ENCODE measurements around the gene DLK1. TPM values are rescaled to one million over a fixed set of nuclear protein-coding genes. Genes with fewer than 3 reads are reported as not detected.

The DLK1 gene
- total RNA-seq, 2 experiments from 2014 or later, result not detected

DNA sequence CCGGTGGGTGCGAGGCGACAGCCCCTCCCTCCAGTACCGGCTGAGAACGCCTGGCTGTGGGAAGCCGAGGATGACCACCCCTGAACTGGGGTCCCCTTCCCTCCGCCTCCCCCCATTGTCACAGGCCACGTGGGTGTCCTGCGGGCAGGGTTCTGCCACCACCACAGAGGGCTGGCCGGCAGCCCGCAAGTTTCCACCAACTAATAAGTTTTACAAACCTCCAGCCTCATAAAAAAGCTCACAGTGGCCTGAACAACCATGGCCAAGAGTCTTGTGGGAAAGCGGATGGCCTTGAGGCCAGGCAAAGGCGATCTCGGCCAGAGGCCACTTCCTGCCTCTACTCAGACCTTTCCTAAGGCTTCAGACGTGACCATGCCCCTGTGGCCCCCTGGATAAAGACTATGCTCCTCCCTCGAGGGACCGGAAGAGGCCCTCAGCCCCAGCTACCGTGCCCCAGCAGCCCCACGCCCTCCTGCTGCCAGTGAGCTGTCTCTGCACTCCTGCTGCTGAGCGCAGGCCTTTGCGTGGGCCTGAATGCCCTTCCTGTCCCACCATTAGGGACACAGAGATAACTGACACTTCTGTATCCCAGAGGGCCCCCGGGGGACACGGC lies 46.1 kb upstream of the DLK1 start:
- Histone ChIP-seq H3K9me2 (ENCODE audit: insufficient read depth, low read length) (no peaks in the 10 kb centered on the region), H3K27ac (ENCODE audit: low read depth, low read length, poor library complexity, severe bottlenecking) (no peak overlapping the region), H3K4me3 (ENCODE audit: low read depth, low read length, poor library complexity, severe bottlenecking) (no peak overlapping the region), H4K20me1 (ENCODE audit: insufficient read depth, low read length) (no peaks in the 10 kb centered on the region), H3K9me3 (ENCODE audit: low read length) (no peaks in the 10 kb centered on the region), H3K79me2 (ENCODE audit: insufficient read depth, low read depth, low read length) (no peaks in the 10 kb centered on the region), H3K4me2 (ENCODE audit: low read length) (no peak overlapping the region), H3K4me1 (ENCODE audit: insufficient read depth, low read length, poor library complexity, severe bottlenecking) (no peaks in the 10 kb centered on the region), H2AFZ (ENCODE audit: low read length) (no peak overlapping the region), H3K36me3 (ENCODE audit: insufficient read depth, low read length) (no peaks in the 10 kb centered on the region)
- ChIA-PET CTCF (ENCODE audit: unreplicated experiment) (no interaction called here), POLR2A (no interaction called here)
- intact Hi-C loops (cut with micrococcal nuclease; ENCODE audit: unreplicated experiment), result no loop called here
- DNase-seq (ENCODE audit: low spot score), result no peak
- TF ChIP-seq CTCF (conservative IDR thresholded peaks at IDR 0.05; ENCODE audit: low read length) (no peak), EZH2phosphoT487 (IDR thresholded peaks at IDR 0.05; ENCODE audit: borderline replicate concordance, low read depth, low read length) (no peak)
- no TSS peak for BruUV-seq (replicated peaks)

GRCh38 chr14:100681111-100681510 lies 45.6 kb upstream of the DLK1 start:
- Histone ChIP-seq H4K20me1 (ENCODE audit: insufficient read depth, low read length) (no peaks in the 10 kb centered on the region), H2AFZ (ENCODE audit: low read length) (no peak overlapping the region), H3K9me2 (ENCODE audit: insufficient read depth, low read length) (no peaks in the 10 kb centered on the region), H3K4me3 (ENCODE audit: low read depth, low read length, poor library complexity, severe bottlenecking) (no peak overlapping the region), H3K36me3 (ENCODE audit: insufficient read depth, low read length) (no peaks in the 10 kb centered on the region), H3K9me3 (ENCODE audit: low read length) (no peaks in the 10 kb centered on the region), H3K27ac (ENCODE audit: low read depth, low read length, poor library complexity, severe bottlenecking) (no peak overlapping the region), H3K79me2 (ENCODE audit: insufficient read depth, low read depth, low read length) (no peaks in the 10 kb centered on the region), H3K4me2 (ENCODE audit: low read length) (no peak overlapping the region), H3K4me1 (ENCODE audit: insufficient read depth, low read length, poor library complexity, severe bottlenecking) (no peaks in the 10 kb centered on the region)
- TF ChIP-seq EZH2phosphoT487 (IDR thresholded peaks at IDR 0.05; ENCODE audit: borderline replicate concordance, low read depth, low read length) (no peak), CTCF (conservative IDR thresholded peaks at IDR 0.05; ENCODE audit: low read length) (no peak)
- BruUV-seq (replicated peaks), result no TSS peak
- DNase-seq (ENCODE audit: low spot score), result no peak
- intact Hi-C loops (cut with micrococcal nuclease; ENCODE audit: unreplicated experiment), result no loop called here
- ChIA-PET POLR2A (interaction anchor here (0.7 to 1.4 kb wide), 2 partner anchors 20 to 169 kb away, joined by 3 to 5 read pairs; no protein-coding TSS in a partner anchor), CTCF (ENCODE audit: unreplicated experiment) (no interaction called here)

- Histone ChIP-seq H4K20me1 (ENCODE audit: insufficient read depth, low read length) (no peaks in the 10 kb centered on the region), H3K4me3 (ENCODE audit: low read depth, low read length, poor library complexity, severe bottlenecking) (no peak overlapping the region), H2AFZ (ENCODE audit: low read length) (no peak overlapping the region), H3K9me2 (ENCODE audit: insufficient read depth, low read length) (no peaks in the 10 kb centered on the region), H3K9me3 (ENCODE audit: low read length) (no peaks in the 10 kb centered on the region), H3K4me2 (ENCODE audit: low read length) (no peak overlapping the region), H3K27ac (ENCODE audit: low read depth, low read length, poor library complexity, severe bottlenecking) (no peak overlapping the region), H3K4me1 (ENCODE audit: insufficient read depth, low read length, poor library complexity, severe bottlenecking) (no peaks in the 10 kb centered on the region), H3K36me3 (ENCODE audit: insufficient read depth, low read length) (no peaks in the 10 kb centered on the region), H3K79me2 (ENCODE audit: insufficient read depth, low read depth, low read length) (no peaks in the 10 kb centered on the region)
- intact Hi-C loops (cut with micrococcal nuclease; ENCODE audit: unreplicated experiment), result no loop called here
- ChIA-PET POLR2A (interaction anchor here (1.4 kb wide), 1 partner anchor 18 kb away, joined by 5 read pairs; no protein-coding TSS in a partner anchor), CTCF (ENCODE audit: unreplicated experiment) (no interaction called here)
- no TSS peak for BruUV-seq (replicated peaks)
- DNase-seq (ENCODE audit: low spot score), result no peak
- TF ChIP-seq CTCF (conservative IDR thresholded peaks at IDR 0.05; ENCODE audit: low read length), result no peak
- no peak for TF ChIP-seq EZH2phosphoT487 (IDR thresholded peaks at IDR 0.05; ENCODE audit: borderline replicate concordance, low read depth, low read length)
Observed at GRCh38 chr14:100682749-100683148, 43.9 kb upstream of the DLK1 start.

All from OCI-LY7 (cell line).